GM23338 (cell line): ENCODE data around the gene B4GALT2. TPM values are rescaled to one million over a fixed set of nuclear protein-coding genes. Genes with fewer than 3 reads are reported as not detected.

Experiments used
- ATAC-seq: fragments of 200-7000 bp; cut with Tn5 transposase; 3 replicates; pipeline ENCODE4 v1.9.1; 2020
- DNase-seq: peaks from one replicate; pipeline ENCODE4 v3.0.0-alpha.2; 2015; ENCODE audit warnings: low spot score
- H2AFZ ChIP-seq: fragments of 200-600 bp; sonication (generic); 2 replicates; pipeline ENCODE4 v1.8.0; 2016; ENCODE audit warnings: antibody characterized with exemption, mild to moderate bottlenecking, moderate library complexity
- H3F3A ChIP-seq: fragments of 200-600 bp; sonication (generic); replicated peaks from 2 replicates; pipeline ENCODE4 v1.8.0; 2017; ENCODE audit warnings: antibody characterized with exemption, mixed run types, low read depth
- H3K27ac ChIP-seq: fragments of 200-600 bp; sonication (generic); 2 replicates; pipeline ENCODE4 v1.6.1; 2016; ENCODE audit warnings: low read depth
- H3K27me3 ChIP-seq: fragments of 200-600 bp; sonication (generic); 2 replicates; pipeline ENCODE4 v1.8.0; 2016; ENCODE audit warnings: mild to moderate bottlenecking, mixed run types, moderate library complexity; ENCODE audit not compliant: insufficient read depth
- H3K36me3 ChIP-seq: fragments of 200-600 bp; sonication (generic); 2 replicates; pipeline ENCODE4 v1.8.0; 2016; ENCODE audit warnings: mild to moderate bottlenecking; ENCODE audit not compliant: insufficient read depth
- H3K4me1 ChIP-seq: fragments of 200-600 bp; sonication (generic); 2 replicates; pipeline ENCODE4 v1.8.0; 2016; ENCODE audit warnings: mild to moderate bottlenecking, moderate library complexity; ENCODE audit not compliant: insufficient read depth
- H3K4me2 ChIP-seq: fragments of 200-600 bp; sonication (generic); 2 replicates; pipeline ENCODE4 v1.7.1; 2017; ENCODE audit warnings: mixed run types
- H3K4me3 ChIP-seq: fragments of 200-600 bp; sonication (generic); 2 replicates; pipeline ENCODE4 v1.6.1; 2016; ENCODE audit warnings: mixed run types
- H3K79me2 ChIP-seq: fragments of 200-600 bp; sonication (generic); replicated peaks from 2 replicates; pipeline ENCODE4 v1.8.0; 2017; ENCODE audit warnings: mild to moderate bottlenecking; ENCODE audit not compliant: insufficient read depth
- H3K9me2 ChIP-seq: fragments of 200-600 bp; sonication (generic); 2 replicates; pipeline ENCODE4 v1.8.0; 2017; ENCODE audit not compliant: insufficient read depth
- H4K20me1 ChIP-seq: fragments of 200-600 bp; sonication (generic); replicated peaks from 2 replicates; pipeline ENCODE4 v1.8.0; 2017; ENCODE audit warnings: mild to moderate bottlenecking; ENCODE audit not compliant: insufficient read depth
- H3K27ac Mint-ChIP-seq: 2 replicates; pipeline ENCODE4 v1.8.0; 2020; ENCODE audit warnings: inconsistent platforms, mild to moderate bottlenecking, moderate library complexity, mixed read lengths
- H3K27me3 Mint-ChIP-seq: 3 replicates; pipeline ENCODE4 v1.8.0; 2022; ENCODE audit warnings: low read depth, mild to moderate bottlenecking, moderate library complexity, mixed read lengths, inconsistent platforms; ENCODE audit not compliant: insufficient read depth, poor library complexity
- H3K36me3 Mint-ChIP-seq: 3 replicates; pipeline ENCODE4 v1.8.0; 2021; ENCODE audit warnings: low read depth, mild to moderate bottlenecking, inconsistent platforms, moderate library complexity, mixed read lengths
- H3K4me1 Mint-ChIP-seq: 3 replicates; pipeline ENCODE4 v1.8.0; 2020; ENCODE audit warnings: mild to moderate bottlenecking, inconsistent platforms, mixed read lengths
- H3K4me3 Mint-ChIP-seq: 3 replicates; pipeline ENCODE4 v1.8.0; 2021; ENCODE audit warnings: moderate library complexity, mild to moderate bottlenecking, inconsistent platforms, mixed read lengths
- H3K9me3 Mint-ChIP-seq: 3 replicates; pipeline ENCODE4 v1.8.0; 2020; ENCODE audit warnings: moderate library complexity, mild to moderate bottlenecking, inconsistent platforms, mixed read lengths
- CREB1 ChIP-seq: fragments of 250-450 bp; sonication (Bioruptor Pico); IDR thresholded peaks from 2 replicates; pipeline ENCODE4 v1.5.0; 2020; ENCODE audit warnings: low read depth, mild to moderate bottlenecking, moderate library complexity
- CTCF ChIP-seq, 2 experiments: fragments of 200-600 bp in 1 of 2; sonication (generic) in 1 of 2; conservative IDR thresholded peaks; 2 replicates each; pipeline versions ENCODE4 v1.5.1 to v1.6.1; 2016 to 2017; ENCODE audit warnings: antibody characterized with exemption in 2 of 2, low read depth in 2 of 2, mild to moderate bottlenecking in 2 of 2, moderate library complexity in 1 of 2
- EZH2 ChIP-seq: fragments of 200-600 bp; sonication (generic); IDR thresholded peaks from one replicate; pipeline ENCODE4 v1.8.0; 2017; ENCODE audit warnings: antibody characterized with exemption, mild to moderate bottlenecking, low read depth; ENCODE audit not compliant: unreplicated experiment
- EZH2phosphoT487 ChIP-seq: fragments of 200-600 bp; sonication (generic); IDR thresholded peaks from one replicate; pipeline ENCODE4 v1.8.1; 2018; ENCODE audit warnings: antibody characterized with exemption; ENCODE audit not compliant: unreplicated experiment
- JUNB ChIP-seq: IDR thresholded peaks from one replicate; pipeline ENCODE4 v1.6.1; 2016; ENCODE audit warnings: antibody characterized with exemption; ENCODE audit not compliant: unreplicated experiment
- POLR2AphosphoS5 ChIP-seq: IDR thresholded peaks from 2 replicates; pipeline ENCODE4 v1.6.1; 2016; ENCODE audit warnings: antibody characterized with exemption, low read depth
- STAT1 ChIP-seq: IDR thresholded peaks from one replicate; pipeline ENCODE4 v1.6.1; 2016; ENCODE audit warnings: antibody characterized with exemption; ENCODE audit not compliant: unreplicated experiment
- ZNF114 ChIP-seq: fragments of 250-450 bp; sonication (Bioruptor Pico); IDR thresholded peaks from 2 replicates; pipeline ENCODE4 v1.5.0; 2020; ENCODE audit warnings: mild to moderate bottlenecking, moderate library complexity
- ZNF331 ChIP-seq: fragments of 250-450 bp; sonication (Bioruptor Pico); IDR thresholded peaks from 2 replicates; pipeline ENCODE4 v1.5.0; 2020; ENCODE audit warnings: low read depth, mild to moderate bottlenecking, moderate library complexity
- ZNF462 ChIP-seq: fragments of 250-450 bp; sonication (Bioruptor Pico); IDR thresholded peaks from 2 replicates; pipeline ENCODE4 v1.5.0; 2020; ENCODE audit warnings: mild to moderate bottlenecking, moderate library complexity
- polyA plus RNA-seq: library from polyadenylated mRNA; unstranded; fragments of >200 nt; fragmentation: Nextera tagmentation; extraction: Ambion mirVana; gene quantifications from 2 replicates; pipeline ENCODE4 v1.2.1, GENCODE V29; 2016
- total RNA-seq: library from RNA; depleted of rRNA; stranded (reverse); fragments of >200 nt; shearing (Covaris generic); gene quantifications from 2 replicates; pipeline ENCODE4 v1.2.3, GENCODE V29; 2014

The B4GALT2 gene
- total and polyA plus RNA-seq, 2 experiments from 2014 or later, result 22.4 to 63.1 TPM

GRCh38 chr1:43996733-43997115 lies 17.7 kb downstream of the B4GALT2 start:
- Mint-ChIP-seq H3K9me3 (no peaks in the 10 kb centered on the region), H3K36me3 (peaks cover 35% of the 10 kb centered on the region), H3K4me3 (no peak overlapping the region), H3K4me1 (peaks cover 29% of the 10 kb centered on the region), H3K27ac (no peak overlapping the region), H3K27me3 (peaks cover 36% of the 10 kb centered on the region)
- Histone ChIP-seq H3K27ac (no peak overlapping the region), H3K4me2 (no peak overlapping the region), H3F3A (peaks cover 9% of the 10 kb centered on the region), H3K36me3 (0 out of 2 replicates have a peak, but pooled peaks cover 3% of the 10 kb centered on the region), H3K27me3 (peaks cover 6% of the 10 kb centered on the region; the same call in 1 of the 2 replicates), H3K4me1 (peaks cover 10% of the 10 kb centered on the region), H3K79me2 (no peaks in the 10 kb centered on the region), H3K9me2 (no peaks in the 10 kb centered on the region), H4K20me1 (no peaks in the 10 kb centered on the region; the same call in 1 of the 2 replicates), H2AFZ (no peak overlapping the region), H3K4me3 (no peak overlapping the region)
- DNase-seq, result no peak
- ATAC-seq, result no peak
- no peak for TF ChIP-seq EZH2phosphoT487
- no peak for TF ChIP-seq JUNB
- no peak for TF ChIP-seq STAT1
- no peak for TF ChIP-seq POLR2AphosphoS5
- no peak for TF ChIP-seq ZNF331
- no peak for TF ChIP-seq ZNF114 (CRISPR knock-in tag)
- TF ChIP-seq ZNF462 (CRISPR knock-in tag), result no peak
- no peak for TF ChIP-seq CTCF (conservative IDR thresholded peaks at IDR 0.05; ENCODE audit: low read depth in 2 of 2)
- no peak for TF ChIP-seq EZH2
- no peak for TF ChIP-seq CREB1
